SK-N-SH (cell line): ENCODE results near the gene RPL26. TPM values are rescaled to one million over a fixed set of nuclear protein-coding genes. Genes with fewer than 3 reads are reported as not detected.
"Not testable (repeated sequence)": the region's sequence is repeated elsewhere in the genome, so short reads cannot be mapped to it uniquely, and the experiment has no call there.

Source experiments
- CTCF ChIA-PET: fragments of 300-600, 350-600 bp; formaldehyde crosslinking; extraction: SDS; loops from one replicate; lab custom pipeline; 2021; lab: Yijun Ruan, JAX
- POLR2A ChIA-PET: fragments of 350-600 bp; sonication (Branson Sonifier 250); formaldehyde crosslinking; extraction: SDS; loops from one replicate; lab custom pipeline; 2020; ENCODE audit warnings: antibody characterized with exemption, inconsistent platforms; lab: Yijun Ruan, JAX
- DNase-seq: peaks from one replicate; pipeline ENCODE4 v3.0.0; 2012
- H2AFZ ChIP-seq: fragments of 200-600 bp; sonication (generic); 2 replicates; pipeline ENCODE4 v1.8.1; 2016; ENCODE audit warnings: antibody characterized with exemption, mild to moderate bottlenecking, low read depth
- H3F3A ChIP-seq: fragments of 200-600 bp; sonication (generic); replicated peaks from 2 replicates; pipeline ENCODE3; 2016; ENCODE audit warnings: antibody characterized with exemption, mild to moderate bottlenecking; ENCODE audit not compliant: insufficient read depth
- H3K27ac ChIP-seq, 2 experiments: fragments of 200-500 bp in 1 of 2; fragments of 200-600 bp in 1 of 2; sonication (Bioruptor generic) in 1 of 2; sonication (generic), shearing (Covaris generic) in 1 of 2; 2 replicates each; pipeline versions ENCODE4 v1.5.1 to v1.6.1; 2014 to 2016; ENCODE audit warnings: low read depth in 2 of 2, inconsistent platforms in 1 of 2, low read length in 1 of 2, mild to moderate bottlenecking in 1 of 2, mixed read lengths in 1 of 2
- H3K27me3 ChIP-seq: fragments of 200-600 bp; sonication (generic), shearing (Covaris generic); 2 replicates; pipeline ENCODE4 v1.6.1; 2016; ENCODE audit warnings: mixed run types; ENCODE audit not compliant: insufficient read depth
- H3K36me3 ChIP-seq, 2 experiments: fragments of 200-500 bp in 1 of 2; fragments of 200-600 bp in 1 of 2; sonication (Bioruptor generic) in 1 of 2; sonication (generic) in 1 of 2; replicated peaks in 1 of 2; 2 replicates each; pipeline versions ENCODE3 to v1.5.1; 2014 to 2016; ENCODE audit warnings: low read length in 1 of 2, mild to moderate bottlenecking in 1 of 2; ENCODE audit not compliant: insufficient read depth in 2 of 2, control insufficient read depth in 1 of 2
- H3K4me1 ChIP-seq, 2 experiments: fragments of 200-500 bp in 1 of 2; fragments of 200-600 bp in 1 of 2; sonication (Bioruptor generic) in 1 of 2; sonication (generic), shearing (Covaris generic) in 1 of 2; 2 replicates each; pipeline versions ENCODE4 v1.5.1 to v1.6.1; 2014 to 2016; ENCODE audit warnings: low read depth in 1 of 2, low read length in 1 of 2, mixed run types in 1 of 2; ENCODE audit not compliant: insufficient read depth in 2 of 2, control insufficient read depth in 1 of 2
- H3K4me2 ChIP-seq: fragments of 200-600 bp; sonication (generic), shearing (Covaris generic); 2 replicates; pipeline ENCODE4 v1.6.1; 2017; ENCODE audit warnings: mixed run types
- H3K4me3 ChIP-seq, 2 experiments: fragments of 200-500 bp in 1 of 2; fragments of 200-600 bp in 1 of 2; sonication (Bioruptor generic) in 1 of 2; sonication (generic), shearing (Covaris generic) in 1 of 2; 2 replicates each; pipeline versions ENCODE4 v1.5.1 to v1.8.1; 2014 to 2016; ENCODE audit warnings: low read depth in 2 of 2, inconsistent platforms in 1 of 2, low read length in 1 of 2, mild to moderate bottlenecking in 1 of 2, mixed read lengths in 1 of 2, moderate library complexity in 1 of 2
- H3K79me2 ChIP-seq: fragments of 200-600 bp; sonication (generic); 2 replicates; pipeline ENCODE4 v1.8.1; 2017; ENCODE audit warnings: mild to moderate bottlenecking; ENCODE audit not compliant: insufficient read depth
- H3K9ac ChIP-seq: fragments of 200-600 bp; sonication (generic); 2 replicates; pipeline ENCODE4 v1.6.1; 2017; ENCODE audit warnings: mixed run types
- H3K9me2 ChIP-seq: fragments of 200-600 bp; sonication (generic); 2 replicates; pipeline ENCODE4 v1.6.1; 2017; ENCODE audit warnings: mixed run types
- H3K9me3 ChIP-seq: fragments of 200-600 bp; sonication (generic); 2 replicates; pipeline ENCODE4 v1.6.1; 2017; ENCODE audit warnings: mixed run types, mild to moderate bottlenecking, moderate library complexity
- H4K20me1 ChIP-seq: fragments of 200-600 bp; sonication (generic); 2 replicates; pipeline ENCODE4 v1.6.1; 2017; ENCODE audit warnings: mild to moderate bottlenecking, mixed run types; ENCODE audit not compliant: insufficient read depth
- ELF1 ChIP-seq: IDR thresholded peaks from 2 replicates; pipeline ENCODE4 v1.4.0; 2012
- FOSL2 ChIP-seq: IDR thresholded peaks from 2 replicates; pipeline ENCODE4 v1.4.0; 2012; ENCODE audit warnings: low read depth, mild to moderate bottlenecking, moderate library complexity, borderline replicate concordance
- GABPA ChIP-seq: IDR thresholded peaks from 2 replicates; pipeline ENCODE4 v1.4.0; 2012; ENCODE audit warnings: low read depth, mild to moderate bottlenecking
- NFIC ChIP-seq: IDR thresholded peaks from 2 replicates; pipeline ENCODE4 v1.4.0; 2012; ENCODE audit warnings: borderline replicate concordance
- NRF1 ChIP-seq: IDR thresholded peaks from 2 replicates; pipeline ENCODE4 v1.6.1; 2012; ENCODE audit warnings: low read depth, mild to moderate bottlenecking, low read length
- RCOR1 ChIP-seq: fragments of 150-350 bp; IDR thresholded peaks from 2 replicates; pipeline ENCODE4 v1.6.1; 2017; ENCODE audit warnings: antibody characterized with exemption, low read length
- SMC3 ChIP-seq: IDR thresholded peaks from 2 replicates; pipeline ENCODE4 v1.6.1; 2012; ENCODE audit warnings: low read depth, low read length, improper control_type of control experiment
- TEAD4 ChIP-seq: IDR thresholded peaks from 2 replicates; pipeline ENCODE4 v1.4.0; 2012; ENCODE audit warnings: mild to moderate bottlenecking, borderline replicate concordance; ENCODE audit not compliant: insufficient read depth
- WGBS: methylation state at CpG from one replicate; pipeline ENCODE4 v1.1.6; 2017; ENCODE audit warnings: low lambda C conversion rate; 5-methylcytosine and 5-hydroxymethylcytosine counted together
- polyA plus RNA-seq, 3 experiments: library from polyadenylated mRNA; depleted of rRNA; stranded (reverse); fragments of >200 nt; gene quantifications; 2 replicates each; pipeline ENCODE4 v1.2.3, GENCODE V29; 2012
- TF ChIP-seq, protein P1 (sequence below): fragments of 200-600 bp; sonication (generic); IDR thresholded peaks from 2 replicates; pipeline ENCODE4 v1.6.1; 2017; ENCODE audit warnings: antibody characterized with exemption, mild to moderate bottlenecking, moderate library complexity
- TF ChIP-seq, protein P2 (sequence below): IDR thresholded peaks from 2 replicates; pipeline ENCODE4 v1.6.1; 2012; ENCODE audit warnings: mild to moderate bottlenecking, low read depth, low read length, moderate library complexity
- TF ChIP-seq, protein P3 (sequence below): IDR thresholded peaks from 2 replicates; pipeline ENCODE4 v1.4.0; 2012; ENCODE audit warnings: low read depth, borderline replicate concordance

RPL26 gene
- polyA plus RNA-seq, 1 of the 3 experiments (the other 2 are of a cell fraction): 4,770 TPM

DNA sequence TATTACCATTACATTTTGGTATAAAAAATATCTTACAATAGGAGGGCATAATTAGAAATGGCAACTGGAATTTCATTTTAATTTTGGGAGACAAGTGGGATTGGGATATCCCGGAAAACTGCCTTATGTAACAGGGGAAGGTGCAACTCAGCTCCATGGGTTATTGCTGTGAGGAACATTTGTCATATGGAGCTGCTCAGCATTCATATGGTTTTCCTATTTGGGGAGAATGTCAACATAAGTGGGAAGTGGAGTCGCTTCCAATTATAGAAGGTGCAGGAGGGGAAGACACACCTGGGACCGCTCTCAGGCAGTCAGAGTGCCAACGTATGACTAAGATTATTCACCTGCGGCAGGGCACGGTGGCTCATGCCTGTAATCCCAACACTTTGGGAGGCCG, 32.7 kb downstream of the RPL26 start:
- POLR2A ChIA-PET: no interaction called here
- no peaks in the 10 kb centered on the region for H3K4me1 ChIP-seq
- H3K4me3 ChIP-seq: no peak overlapping the region
- H3K9me3 ChIP-seq: no peaks in the 10 kb centered on the region
- no peak overlapping the region for H3K27ac ChIP-seq
- H4K20me1 ChIP-seq: no peaks in the 10 kb centered on the region
- H3K9me2 ChIP-seq: no peaks in the 10 kb centered on the region
- H3K27me3 ChIP-seq: peaks cover 9% of the 10 kb centered on the region
- H3K79me2 ChIP-seq: no peaks in the 10 kb centered on the region
- H3K36me3 ChIP-seq: no peaks in the 10 kb centered on the region
- no peak overlapping the region for H3K9ac ChIP-seq
- TF ChIP-seq, protein P1, sequence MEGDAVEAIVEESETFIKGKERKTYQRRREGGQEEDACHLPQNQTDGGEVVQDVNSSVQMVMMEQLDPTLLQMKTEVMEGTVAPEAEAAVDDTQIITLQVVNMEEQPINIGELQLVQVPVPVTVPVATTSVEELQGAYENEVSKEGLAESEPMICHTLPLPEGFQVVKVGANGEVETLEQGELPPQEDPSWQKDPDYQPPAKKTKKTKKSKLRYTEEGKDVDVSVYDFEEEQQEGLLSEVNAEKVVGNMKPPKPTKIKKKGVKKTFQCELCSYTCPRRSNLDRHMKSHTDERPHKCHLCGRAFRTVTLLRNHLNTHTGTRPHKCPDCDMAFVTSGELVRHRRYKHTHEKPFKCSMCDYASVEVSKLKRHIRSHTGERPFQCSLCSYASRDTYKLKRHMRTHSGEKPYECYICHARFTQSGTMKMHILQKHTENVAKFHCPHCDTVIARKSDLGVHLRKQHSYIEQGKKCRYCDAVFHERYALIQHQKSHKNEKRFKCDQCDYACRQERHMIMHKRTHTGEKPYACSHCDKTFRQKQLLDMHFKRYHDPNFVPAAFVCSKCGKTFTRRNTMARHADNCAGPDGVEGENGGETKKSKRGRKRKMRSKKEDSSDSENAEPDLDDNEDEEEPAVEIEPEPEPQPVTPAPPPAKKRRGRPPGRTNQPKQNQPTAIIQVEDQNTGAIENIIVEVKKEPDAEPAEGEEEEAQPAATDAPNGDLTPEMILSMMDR: no peak
- no peak for TF ChIP-seq TEAD4
- TF ChIP-seq ELF1: no peak
- no peak for TF ChIP-seq GABPA
- no peak for TF ChIP-seq SMC3
- no peak for TF ChIP-seq FOSL2
- TF ChIP-seq, protein P2, sequence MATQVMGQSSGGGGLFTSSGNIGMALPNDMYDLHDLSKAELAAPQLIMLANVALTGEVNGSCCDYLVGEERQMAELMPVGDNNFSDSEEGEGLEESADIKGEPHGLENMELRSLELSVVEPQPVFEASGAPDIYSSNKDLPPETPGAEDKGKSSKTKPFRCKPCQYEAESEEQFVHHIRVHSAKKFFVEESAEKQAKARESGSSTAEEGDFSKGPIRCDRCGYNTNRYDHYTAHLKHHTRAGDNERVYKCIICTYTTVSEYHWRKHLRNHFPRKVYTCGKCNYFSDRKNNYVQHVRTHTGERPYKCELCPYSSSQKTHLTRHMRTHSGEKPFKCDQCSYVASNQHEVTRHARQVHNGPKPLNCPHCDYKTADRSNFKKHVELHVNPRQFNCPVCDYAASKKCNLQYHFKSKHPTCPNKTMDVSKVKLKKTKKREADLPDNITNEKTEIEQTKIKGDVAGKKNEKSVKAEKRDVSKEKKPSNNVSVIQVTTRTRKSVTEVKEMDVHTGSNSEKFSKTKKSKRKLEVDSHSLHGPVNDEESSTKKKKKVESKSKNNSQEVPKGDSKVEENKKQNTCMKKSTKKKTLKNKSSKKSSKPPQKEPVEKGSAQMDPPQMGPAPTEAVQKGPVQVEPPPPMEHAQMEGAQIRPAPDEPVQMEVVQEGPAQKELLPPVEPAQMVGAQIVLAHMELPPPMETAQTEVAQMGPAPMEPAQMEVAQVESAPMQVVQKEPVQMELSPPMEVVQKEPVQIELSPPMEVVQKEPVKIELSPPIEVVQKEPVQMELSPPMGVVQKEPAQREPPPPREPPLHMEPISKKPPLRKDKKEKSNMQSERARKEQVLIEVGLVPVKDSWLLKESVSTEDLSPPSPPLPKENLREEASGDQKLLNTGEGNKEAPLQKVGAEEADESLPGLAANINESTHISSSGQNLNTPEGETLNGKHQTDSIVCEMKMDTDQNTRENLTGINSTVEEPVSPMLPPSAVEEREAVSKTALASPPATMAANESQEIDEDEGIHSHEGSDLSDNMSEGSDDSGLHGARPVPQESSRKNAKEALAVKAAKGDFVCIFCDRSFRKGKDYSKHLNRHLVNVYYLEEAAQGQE: no peak
- TF ChIP-seq NFIC: no peak
- no peak for TF ChIP-seq NRF1
- no peak for TF ChIP-seq RCOR1
- TF ChIP-seq, protein P3, sequence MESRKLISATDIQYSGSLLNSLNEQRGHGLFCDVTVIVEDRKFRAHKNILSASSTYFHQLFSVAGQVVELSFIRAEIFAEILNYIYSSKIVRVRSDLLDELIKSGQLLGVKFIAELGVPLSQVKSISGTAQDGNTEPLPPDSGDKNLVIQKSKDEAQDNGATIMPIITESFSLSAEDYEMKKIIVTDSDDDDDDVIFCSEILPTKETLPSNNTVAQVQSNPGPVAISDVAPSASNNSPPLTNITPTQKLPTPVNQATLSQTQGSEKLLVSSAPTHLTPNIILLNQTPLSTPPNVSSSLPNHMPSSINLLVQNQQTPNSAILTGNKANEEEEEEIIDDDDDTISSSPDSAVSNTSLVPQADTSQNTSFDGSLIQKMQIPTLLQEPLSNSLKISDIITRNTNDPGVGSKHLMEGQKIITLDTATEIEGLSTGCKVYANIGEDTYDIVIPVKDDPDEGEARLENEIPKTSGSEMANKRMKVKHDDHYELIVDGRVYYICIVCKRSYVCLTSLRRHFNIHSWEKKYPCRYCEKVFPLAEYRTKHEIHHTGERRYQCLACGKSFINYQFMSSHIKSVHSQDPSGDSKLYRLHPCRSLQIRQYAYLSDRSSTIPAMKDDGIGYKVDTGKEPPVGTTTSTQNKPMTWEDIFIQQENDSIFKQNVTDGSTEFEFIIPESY: no peak
- CTCF ChIA-PET: interaction anchor here (1.5 to 1.9 kb wide), 2 partner anchors 8 to 49 kb away, joined by 3 to 7 read pairs; no protein-coding TSS in a partner anchor
- no peak for DNase-seq
- H3K4me2 ChIP-seq: no peak overlapping the region
- H2AFZ ChIP-seq: no peak overlapping the region
- H3F3A ChIP-seq: no peaks in the 10 kb centered on the region
- 73% methylated on average over 7 of the region's 7 CpGs for WGBS

DNA sequence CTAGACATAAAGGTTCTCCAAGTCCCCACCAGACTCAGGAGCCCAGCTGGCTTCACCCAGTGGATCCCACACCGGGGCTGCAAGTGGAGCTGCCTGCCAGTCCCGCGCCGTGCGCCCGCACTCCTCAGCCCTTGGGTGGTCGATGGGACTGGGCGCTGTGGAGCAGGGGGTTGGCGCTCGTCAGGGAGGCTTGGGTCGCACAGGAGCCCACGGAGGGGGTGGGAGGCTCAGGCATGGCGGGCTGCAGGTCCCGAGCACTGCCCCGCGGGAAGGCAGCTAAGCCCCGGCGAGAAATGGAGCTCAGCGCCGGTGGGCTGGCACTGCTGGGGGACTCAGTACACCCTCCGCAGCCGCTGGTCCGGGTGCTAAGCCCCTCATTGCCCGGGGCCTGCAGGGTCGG, 36.0 kb downstream of the RPL26 start:
- not testable (repeated sequence) for DNase-seq

More for the DNA sequence above, 36.0 kb downstream of the RPL26 start:
- not testable (repeated sequence) for H4K20me1 ChIP-seq, H3K9me3 ChIP-seq, H3K9me2 ChIP-seq, H3K27ac ChIP-seq, H2AFZ ChIP-seq, H3F3A ChIP-seq, H3K4me2 ChIP-seq, H3K79me2 ChIP-seq, H3K27me3 ChIP-seq, H3K9ac ChIP-seq, H3K4me1 ChIP-seq, H3K36me3 ChIP-seq
- POLR2A ChIA-PET: interaction anchor here (1.1 kb wide), 1 partner anchor 55 kb away, joined by 3 read pairs; no protein-coding TSS in a partner anchor
- CTCF ChIA-PET: interaction anchor here (0.6 kb wide), 1 partner anchor 37 kb away, joined by 4 read pairs; no protein-coding TSS in a partner anchor
- peak overlapping the region in 1 of 2 experiments; percentile 3; a peak in 1 of 4 replicates for H3K4me3 ChIP-seq
- no CpG with 5 or more reads among the region's 25 CpGs for WGBS
